HUES6 (cell line): ENCODE measurements around the gene PCED1B.
"Not testable (repeated sequence)": the region's sequence is repeated elsewhere in the genome, so short reads cannot be mapped to it uniquely, and the experiment has no call there.

Experiments
- H3K27ac ChIP-seq: 2 replicates; pipeline ENCODE4 v1.7.0; 2013; ENCODE audit warnings: low read depth, mild to moderate bottlenecking, low read length, inconsistent platforms
- H3K27me3 ChIP-seq: 2 replicates; pipeline ENCODE4 v1.6.1; 2013; ENCODE audit warnings: low read length; ENCODE audit not compliant: control insufficient read depth, insufficient read depth
- H3K36me3 ChIP-seq: 2 replicates; pipeline ENCODE4 v1.6.1; 2013; ENCODE audit warnings: low read length; ENCODE audit not compliant: control insufficient read depth, insufficient read depth
- H3K4me1 ChIP-seq: 2 replicates; pipeline ENCODE4 v1.6.1; 2013; ENCODE audit warnings: low read length; ENCODE audit not compliant: control insufficient read depth, insufficient read depth
- H3K4me3 ChIP-seq: 2 replicates; pipeline ENCODE4 v1.5.1; 2013; ENCODE audit warnings: low read depth, low read length
- H3K9ac ChIP-seq: one replicate; pipeline ENCODE4 v1.6.1; 2013; ENCODE audit warnings: mild to moderate bottlenecking, low read length
- H3K9me3 ChIP-seq: 2 replicates; pipeline ENCODE4 v1.6.1; 2013; ENCODE audit warnings: low read depth, low read length; ENCODE audit not compliant: control insufficient read depth, insufficient read depth

Gene PCED1B

DNA sequence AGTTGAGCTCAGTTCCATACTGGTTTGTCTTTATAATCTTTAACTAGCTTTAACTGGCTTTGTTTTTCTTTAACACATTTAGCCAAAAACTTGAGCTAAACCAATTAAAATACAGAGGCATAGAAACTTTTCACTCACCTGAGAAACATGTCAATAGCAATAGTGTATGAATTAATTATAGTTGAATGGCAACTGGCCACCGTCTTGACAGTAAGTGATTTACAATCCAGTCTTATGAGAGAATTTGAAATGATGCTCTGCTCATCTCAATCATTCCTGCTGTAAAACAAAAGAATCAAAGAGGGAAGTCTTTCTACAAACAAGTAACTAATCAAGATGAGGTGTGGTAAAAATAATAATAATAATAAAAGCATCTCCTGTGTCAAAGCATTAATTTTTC, 86.9 kb downstream of the PCED1B start:
- H3K4me1 ChIP-seq = no peaks in the 10 kb centered on the region; the same call in 1 of the 2 replicates
- no peaks in the 10 kb centered on the region for H3K9me3 ChIP-seq
- no peak overlapping the region for H3K27ac ChIP-seq
- no peak overlapping the region for H3K4me3 ChIP-seq
- no peaks in the 10 kb centered on the region for H3K27me3 ChIP-seq
- H3K36me3 ChIP-seq = no peaks in the 10 kb centered on the region
- no peak overlapping the region for H3K9ac ChIP-seq

DNA sequence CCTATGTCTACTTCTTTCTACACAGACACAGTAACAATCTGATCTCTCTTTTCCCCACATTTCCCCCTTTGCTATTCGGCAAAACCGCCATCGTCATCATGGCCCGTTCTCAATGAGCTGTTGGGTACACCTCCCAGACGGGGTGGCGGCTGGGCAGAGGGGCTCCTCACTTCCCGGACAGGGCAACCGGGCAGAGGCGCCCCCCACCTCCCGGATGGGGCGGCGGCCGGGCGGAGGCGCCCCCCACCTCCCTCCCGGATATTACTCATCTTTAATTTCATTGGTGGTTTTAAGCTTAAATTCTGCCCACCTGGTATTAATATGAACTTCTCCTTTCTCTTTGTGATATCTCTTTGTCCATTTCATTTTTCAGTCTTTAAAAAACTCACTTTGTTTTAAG, 90.9 kb downstream of the PCED1B start:
- not testable (repeated sequence) for H3K27me3 ChIP-seq, H3K27ac ChIP-seq, H3K9ac ChIP-seq, H3K36me3 ChIP-seq, H3K4me3 ChIP-seq, H3K9me3 ChIP-seq, H3K4me1 ChIP-seq

DNA sequence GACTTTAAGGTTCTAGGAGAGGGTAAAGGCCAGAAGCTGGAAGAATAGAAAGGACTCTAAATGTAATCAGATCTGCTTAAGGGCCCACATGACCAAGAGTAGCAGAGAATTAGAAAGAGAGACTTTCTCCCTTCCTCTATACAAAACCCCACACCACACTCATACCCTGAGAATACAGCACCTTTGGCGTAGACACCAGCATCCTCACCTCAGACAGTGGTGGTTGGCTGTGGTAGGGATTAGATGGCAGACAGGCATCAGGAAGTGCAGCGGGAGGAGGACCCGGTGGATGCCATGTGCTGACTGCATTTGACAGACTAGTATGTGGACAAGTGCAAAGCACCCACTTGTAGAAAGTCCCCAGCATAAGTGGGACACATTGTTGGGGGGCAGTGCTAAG, 98.6 kb downstream of the PCED1B start:
- no peaks in the 10 kb centered on the region for H3K9me3 ChIP-seq
- H3K4me1 ChIP-seq = no peaks in the 10 kb centered on the region
- H3K27me3 ChIP-seq = no peaks in the 10 kb centered on the region
- H3K9ac ChIP-seq = no peak overlapping the region
- no peak overlapping the region for H3K27ac ChIP-seq
- H3K36me3 ChIP-seq = no peaks in the 10 kb centered on the region
- H3K4me3 ChIP-seq = no peak overlapping the region

DNA sequence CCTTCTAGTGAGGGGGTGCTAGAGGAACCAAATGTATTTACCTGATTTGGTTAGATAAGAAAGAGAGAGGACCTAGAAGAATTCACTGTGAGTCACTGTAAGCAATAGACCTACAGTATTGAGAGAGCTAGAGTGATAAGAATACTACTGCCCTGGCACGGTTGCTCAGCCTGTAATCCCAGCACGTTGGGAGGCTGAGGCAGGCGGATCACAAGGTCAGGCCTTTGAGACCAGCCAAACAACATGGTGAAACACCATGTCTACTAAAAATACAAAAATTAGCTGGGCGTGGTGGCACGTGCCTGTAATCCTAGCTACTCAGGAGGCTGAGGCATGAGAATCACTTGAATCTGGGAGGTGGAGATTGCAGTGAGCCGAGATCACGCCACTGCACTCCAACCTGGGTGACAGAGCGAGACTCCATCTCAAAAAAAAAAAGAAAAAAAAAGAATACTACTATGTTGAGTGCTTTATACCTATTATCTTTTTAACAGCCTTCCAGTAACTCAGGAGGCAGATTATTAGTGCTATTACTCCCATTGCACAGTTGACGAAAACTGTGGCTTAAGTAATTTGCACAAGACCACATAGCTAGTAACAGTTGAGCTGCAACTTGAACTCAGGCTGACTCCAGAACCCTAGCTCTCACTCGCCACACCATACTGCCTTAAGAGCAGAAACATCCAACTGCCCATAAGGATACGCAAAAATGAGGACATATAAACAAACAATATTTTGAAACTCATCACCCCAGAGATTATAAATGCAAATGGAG, 102.9 kb downstream of the PCED1B start:
- not testable (repeated sequence) for H3K27me3 ChIP-seq, H3K9ac ChIP-seq

DNA sequence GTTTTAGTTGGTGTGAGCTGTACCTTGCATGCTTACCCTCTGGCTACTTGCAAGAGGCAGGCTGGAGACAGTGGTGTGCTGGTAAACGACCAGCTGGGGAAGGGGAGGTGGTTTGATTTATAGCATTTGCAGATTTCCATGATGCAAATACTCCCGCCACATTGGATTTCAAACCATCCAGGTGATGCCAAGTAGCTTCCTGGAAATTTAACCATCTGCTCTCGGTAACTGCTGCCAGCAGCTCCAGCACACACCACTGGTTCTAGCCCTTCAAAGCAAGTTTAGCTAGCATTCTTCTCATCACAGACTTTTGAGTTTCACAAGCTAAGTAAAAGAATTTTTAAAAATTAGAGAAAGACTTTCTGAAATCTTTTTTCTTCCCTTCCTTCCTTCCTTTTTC, 104.8 kb downstream of the PCED1B start:
- Histone ChIP-seq H3K27me3 (no peaks in the 10 kb centered on the region), H3K9me3 (no peaks in the 10 kb centered on the region), H3K4me1 (0 out of 2 replicates have a peak, but pooled peaks cover 2% of the 10 kb centered on the region), H3K27ac (no peak overlapping the region), H3K36me3 (no peaks in the 10 kb centered on the region), H3K4me3 (no peak overlapping the region), H3K9ac (no peak overlapping the region)

More for the DNA sequence above, 102.9 kb downstream of the PCED1B start:
- not testable (repeated sequence) for H3K4me3 ChIP-seq, H3K9me3 ChIP-seq, H3K27ac ChIP-seq, H3K36me3 ChIP-seq, H3K4me1 ChIP-seq

DNA sequence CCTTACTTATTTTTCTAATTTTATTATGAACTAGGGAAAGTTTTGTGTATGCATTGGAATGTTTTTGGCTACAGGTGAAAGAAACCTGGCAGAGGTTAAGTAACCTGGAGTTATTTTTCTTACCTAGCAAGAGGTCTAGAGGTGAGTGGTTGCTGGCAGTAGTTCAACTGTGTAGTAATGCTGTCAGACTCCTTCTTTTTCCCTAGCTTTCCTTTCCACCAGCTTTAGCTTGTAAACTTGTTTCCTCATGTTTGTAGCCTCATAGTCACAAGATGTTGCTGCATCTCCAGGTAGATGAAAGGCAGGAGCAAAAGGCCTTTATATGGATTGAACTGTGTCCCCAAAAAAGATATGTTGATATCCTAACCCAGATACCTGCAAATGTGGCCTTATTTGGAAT, 105.4 kb downstream of the PCED1B start:
- 0 out of 2 replicates have a peak, but pooled peaks cover 5% of the 10 kb centered on the region for H3K4me1 ChIP-seq

DNA sequence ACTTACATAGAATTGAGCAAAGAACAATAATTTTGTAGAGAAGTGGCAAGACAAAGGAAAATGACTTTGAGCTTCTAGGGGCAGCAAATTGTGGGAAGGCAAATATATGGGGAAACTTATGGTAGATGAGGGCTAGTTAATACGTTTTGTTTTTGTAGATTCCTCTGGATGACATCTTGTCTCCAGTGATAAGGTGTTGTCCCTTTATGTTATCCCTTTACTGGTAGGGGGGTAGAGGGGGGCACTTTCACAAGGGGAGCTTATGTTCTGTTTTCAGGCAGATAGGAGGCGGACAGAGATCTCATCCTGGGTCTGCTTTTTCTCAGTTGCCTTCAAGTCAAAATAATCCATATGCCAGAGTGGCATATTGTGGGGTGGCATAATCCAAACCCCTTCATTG, 106.8 kb downstream of the PCED1B start:
- peaks cover 16% of the 10 kb centered on the region for H3K4me1 ChIP-seq

More for the DNA sequence above, 105.4 kb downstream of the PCED1B start:
- Histone ChIP-seq H3K9ac (no peak overlapping the region), H3K36me3 (no peaks in the 10 kb centered on the region), H3K9me3 (no peaks in the 10 kb centered on the region), H3K27ac (no peak overlapping the region), H3K27me3 (no peaks in the 10 kb centered on the region), H3K4me3 (no peak overlapping the region)

DNA sequence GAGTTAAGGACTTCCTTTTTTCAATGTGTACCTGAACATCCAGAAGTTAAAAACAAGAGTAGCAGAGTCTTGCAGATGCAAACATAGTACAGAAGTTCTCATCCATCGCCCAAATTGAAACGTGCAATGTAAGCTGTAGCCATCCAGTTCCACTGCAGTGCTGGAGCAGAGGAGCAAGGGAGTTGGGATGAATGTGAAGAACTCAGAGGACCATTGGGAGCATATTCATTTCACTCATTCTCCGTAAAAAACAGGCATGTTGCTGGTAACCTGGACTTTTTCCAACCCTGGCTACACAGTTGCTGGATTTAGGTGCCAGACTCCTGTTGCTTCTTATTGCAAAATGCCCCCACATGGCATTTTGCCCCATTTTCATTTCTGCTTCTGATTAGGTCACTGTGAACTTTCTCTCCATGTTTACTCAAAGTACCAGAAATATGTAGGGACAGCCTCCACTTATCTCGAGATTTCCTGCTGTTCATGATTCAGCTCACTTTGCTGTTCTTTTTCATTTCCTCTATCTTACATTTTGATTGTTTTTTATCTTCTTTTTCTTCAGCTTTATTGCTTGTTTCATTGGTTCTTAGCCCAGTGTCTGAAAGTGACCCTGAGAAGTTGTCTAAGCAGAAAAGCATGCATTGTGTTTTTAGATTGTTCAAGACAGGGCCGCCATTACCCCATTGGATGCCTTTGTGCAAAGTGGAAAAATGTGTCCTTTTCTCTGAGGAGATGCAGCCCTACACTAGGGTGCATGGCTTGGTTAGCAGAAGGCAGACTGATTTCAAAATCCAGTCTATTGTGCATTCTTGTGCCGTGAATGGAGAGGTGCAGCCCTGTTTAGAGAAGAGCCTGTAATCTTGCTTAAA, 109.4 kb downstream of the PCED1B start:
- no peak overlapping the region for H3K27ac ChIP-seq
- no peak overlapping the region for H3K4me3 ChIP-seq
- no peak overlapping the region for H3K9ac ChIP-seq
- H3K27me3 ChIP-seq = no peaks in the 10 kb centered on the region
- H3K36me3 ChIP-seq = no peaks in the 10 kb centered on the region
- no peaks in the 10 kb centered on the region for H3K9me3 ChIP-seq
- H3K4me1 ChIP-seq = peaks cover 27% of the 10 kb centered on the region

More for the DNA sequence above, 106.8 kb downstream of the PCED1B start:
- no peak overlapping the region for H3K27ac ChIP-seq
- no peaks in the 10 kb centered on the region for H3K9me3 ChIP-seq
- H3K9ac ChIP-seq = no peak overlapping the region
- H3K27me3 ChIP-seq = no peaks in the 10 kb centered on the region
- H3K4me3 ChIP-seq = no peak overlapping the region
- H3K36me3 ChIP-seq = no peaks in the 10 kb centered on the region

DNA sequence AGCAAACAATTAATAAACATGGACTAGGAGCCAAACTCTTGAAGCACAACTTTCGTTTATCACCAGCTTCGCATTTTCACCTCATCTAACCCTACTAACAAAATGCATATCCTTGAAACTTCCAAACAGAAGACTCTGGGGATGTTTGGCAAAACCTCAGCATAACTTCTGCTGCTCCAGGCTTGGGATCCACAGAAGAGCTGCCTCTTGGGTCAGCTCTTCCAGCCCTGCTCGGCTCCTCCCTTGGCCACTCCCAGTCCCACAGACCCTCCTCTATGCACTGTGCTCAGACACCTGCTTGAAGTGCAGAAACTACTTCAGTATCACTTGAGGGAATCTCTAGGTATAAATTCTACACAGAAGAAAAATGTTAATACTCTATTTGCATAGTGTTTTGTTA, 110.3 kb downstream of the PCED1B start:
- peaks cover 31% of the 10 kb centered on the region for H3K4me1 ChIP-seq
- H3K27ac ChIP-seq = no peak overlapping the region
- no peaks in the 10 kb centered on the region for H3K36me3 ChIP-seq
- H3K9ac ChIP-seq = no peak overlapping the region
- no peaks in the 10 kb centered on the region for H3K27me3 ChIP-seq
- H3K9me3 ChIP-seq = no peaks in the 10 kb centered on the region
- no peak overlapping the region for H3K4me3 ChIP-seq

DNA sequence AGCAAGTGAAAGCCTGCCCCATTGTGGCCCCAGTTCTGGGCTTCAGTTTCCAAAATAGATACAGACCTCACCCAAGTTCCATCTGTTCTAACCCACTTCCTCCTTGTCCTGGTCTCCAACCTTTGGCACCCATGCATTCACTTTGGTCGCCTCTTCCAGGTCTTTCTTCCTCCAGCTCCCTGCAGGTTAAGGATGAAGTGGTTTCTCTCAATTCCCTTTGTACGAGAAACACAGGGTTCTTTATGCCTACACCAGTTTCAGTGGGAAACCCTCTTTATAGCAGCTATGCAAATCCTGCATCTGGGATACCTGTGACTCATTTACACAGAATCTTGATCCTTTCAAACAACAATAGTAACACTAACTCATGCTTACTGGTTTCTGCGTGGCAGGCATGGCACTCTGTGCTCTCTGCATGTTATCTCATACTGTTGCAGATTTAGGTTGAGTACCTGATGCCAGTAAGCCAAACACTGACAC, 110.9 kb downstream of the PCED1B start:
- Histone ChIP-seq H3K27me3 (no peaks in the 10 kb centered on the region), H3K4me3 (no peak overlapping the region), H3K27ac (no peak overlapping the region), H3K9ac (no peak overlapping the region), H3K4me1 (peaks cover 31% of the 10 kb centered on the region), H3K9me3 (no peaks in the 10 kb centered on the region), H3K36me3 (no peaks in the 10 kb centered on the region)

DNA sequence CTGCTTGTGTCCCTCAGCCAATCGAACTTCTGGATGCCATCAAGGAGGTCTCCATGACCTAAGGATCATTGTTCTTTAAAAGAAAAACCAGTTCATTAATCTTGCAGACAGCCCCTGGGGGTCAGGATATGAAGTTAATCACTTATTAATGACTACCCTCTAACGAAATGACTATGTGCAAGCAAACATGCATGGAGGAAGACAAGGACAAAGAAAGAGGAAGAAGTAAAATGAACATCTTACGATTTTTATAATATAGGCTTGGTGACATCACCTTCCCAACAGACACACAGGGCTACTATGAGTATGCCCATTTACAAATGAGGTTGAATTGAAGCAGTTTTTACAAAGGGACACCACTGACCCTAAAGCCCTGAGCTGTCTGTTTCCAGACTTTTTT, 111.5 kb downstream of the PCED1B start:
- Histone ChIP-seq H3K4me1 (peaks cover 31% of the 10 kb centered on the region), H3K27me3 (no peaks in the 10 kb centered on the region), H3K27ac (no peak overlapping the region), H3K9me3 (no peaks in the 10 kb centered on the region), H3K9ac (no peak overlapping the region), H3K36me3 (no peaks in the 10 kb centered on the region), H3K4me3 (no peak overlapping the region)
